ENCODE measurements around the gene UBTD2. TPM values are rescaled to one million over a fixed set of nuclear protein-coding genes. Genes with fewer than 3 reads are reported as not detected.

UBTD2 gene
- total RNA-seq, 1 donor from 2014 or later: 30.1 TPM

- Histone ChIP-seq H3K4me3 (ENCODE audit: low read depth, low read length) (no peak overlapping the region), H3K36me3 (ENCODE audit: control insufficient read depth, insufficient read depth, low read length) (no peaks in the 10 kb centered on the region), H3K27me3 (ENCODE audit: control insufficient read depth, insufficient read depth, low read length) (no peaks in the 10 kb centered on the region)
- TF ChIP-seq CTCF (IDR thresholded peaks at IDR 0.05; ENCODE audit: insufficient read depth, low read length, poor library complexity, severe bottlenecking): no peak
- DNase-seq (ENCODE audit: low read depth): no peak
These were observed 47.5 kb downstream of the UBTD2 start for GRCh38 chr5:172235827-172236736.

- no peak for TF ChIP-seq CTCF (IDR thresholded peaks at IDR 0.05; ENCODE audit: insufficient read depth, low read length, poor library complexity, severe bottlenecking)
- H3K36me3 ChIP-seq (ENCODE audit: control insufficient read depth, insufficient read depth, low read length): no peaks in the 10 kb centered on the region
- DNase-seq (ENCODE audit: low read depth): no peak
- no peak overlapping the region for H3K4me3 ChIP-seq (ENCODE audit: low read depth, low read length)
- no peaks in the 10 kb centered on the region for H3K27me3 ChIP-seq (ENCODE audit: control insufficient read depth, insufficient read depth, low read length)
These were observed 48.3 kb downstream of the UBTD2 start for GRCh38 chr5:172235132-172235780.

GRCh38 chr5:172234031-172234430 is 49.5 kb downstream of the UBTD2 start:
- Histone ChIP-seq H3K36me3 (ENCODE audit: control insufficient read depth, insufficient read depth, low read length) (no peaks in the 10 kb centered on the region), H3K4me3 (ENCODE audit: low read depth, low read length) (no peak overlapping the region), H3K27me3 (ENCODE audit: control insufficient read depth, insufficient read depth, low read length) (no peaks in the 10 kb centered on the region)
- DNase-seq (ENCODE audit: low read depth): no peak
- TF ChIP-seq CTCF (IDR thresholded peaks at IDR 0.05; ENCODE audit: insufficient read depth, low read length, poor library complexity, severe bottlenecking): no peak

- DNase-seq (ENCODE audit: low read depth): no peak
- TF ChIP-seq CTCF (IDR thresholded peaks at IDR 0.05; ENCODE audit: insufficient read depth, low read length, poor library complexity, severe bottlenecking): no peak
- no peak overlapping the region for H3K4me3 ChIP-seq (ENCODE audit: low read depth, low read length)
- H3K27me3 ChIP-seq (ENCODE audit: control insufficient read depth, insufficient read depth, low read length): no peaks in the 10 kb centered on the region
- peaks cover 1% of the 10 kb centered on the region for H3K36me3 ChIP-seq (ENCODE audit: control insufficient read depth, insufficient read depth, low read length)
These were observed 53.7 kb downstream of the UBTD2 start for GRCh38 chr5:172229904-172230303.

GRCh38 chr5:172224996-172225395 is 58.6 kb downstream of the UBTD2 start:
- no peaks in the 10 kb centered on the region for H3K27me3 ChIP-seq (ENCODE audit: control insufficient read depth, insufficient read depth, low read length)
- no peak for TF ChIP-seq CTCF (IDR thresholded peaks at IDR 0.05; ENCODE audit: insufficient read depth, low read length, poor library complexity, severe bottlenecking)
- peaks cover 1% of the 10 kb centered on the region for H3K36me3 ChIP-seq (ENCODE audit: control insufficient read depth, insufficient read depth, low read length)
- no peak overlapping the region for H3K4me3 ChIP-seq (ENCODE audit: low read depth, low read length)
- DNase-seq (ENCODE audit: low read depth): no peak

Data from kidney epithelial cell (primary cell).